GM19438 (cell line): ENCODE results near the gene CHN1.

Experiments used
- ATAC-seq: cut with Tn5 transposase; IDR thresholded peaks from one replicate; pipeline ENCODE4 v1.9.1; 2021; ENCODE audit warnings: low read depth; ENCODE audit not compliant: unreplicated experiment

CHN1 gene

DNA sequence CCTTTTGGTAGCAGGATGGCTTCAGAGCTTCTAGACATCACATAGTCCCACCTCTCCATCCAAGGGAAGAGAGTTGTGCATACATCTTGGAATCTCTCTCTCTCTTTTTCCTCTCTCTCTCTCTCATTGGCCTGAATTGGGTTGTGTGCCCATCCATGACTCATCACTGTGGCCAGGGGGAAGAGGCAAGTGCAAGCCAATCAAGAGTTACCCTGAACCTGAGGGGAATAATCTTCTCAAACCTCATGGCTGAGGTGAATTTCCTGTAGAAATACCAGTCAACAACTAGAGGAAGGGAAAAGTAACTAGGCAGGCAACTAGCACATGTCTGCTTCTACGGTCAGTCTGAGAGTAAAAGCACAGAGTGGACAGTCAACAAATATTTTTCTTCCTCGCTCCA lies 7.3 kb upstream of the CHN1 start:
- ATAC-seq: no peak

DNA sequence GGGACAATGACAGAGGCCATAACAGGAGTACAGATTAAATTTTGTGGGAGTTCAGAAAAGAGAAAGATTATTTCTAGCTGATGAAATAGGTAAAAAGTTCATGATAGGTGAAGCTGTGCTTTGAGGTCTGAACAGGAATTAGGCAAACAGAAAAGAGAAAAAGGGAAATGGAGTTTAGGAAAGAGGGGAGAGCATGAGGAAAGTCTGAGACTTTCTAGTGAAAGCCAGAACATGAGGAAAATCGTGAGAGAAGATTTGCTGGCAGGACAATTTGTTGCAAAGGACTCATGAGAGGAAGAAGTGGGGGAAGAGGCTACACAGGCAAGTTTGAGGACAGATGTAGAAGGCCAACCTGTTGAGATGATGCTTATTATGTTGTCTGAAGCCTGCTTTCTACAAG lies 6.3 kb upstream of the CHN1 start:
- no peak for ATAC-seq

DNA sequence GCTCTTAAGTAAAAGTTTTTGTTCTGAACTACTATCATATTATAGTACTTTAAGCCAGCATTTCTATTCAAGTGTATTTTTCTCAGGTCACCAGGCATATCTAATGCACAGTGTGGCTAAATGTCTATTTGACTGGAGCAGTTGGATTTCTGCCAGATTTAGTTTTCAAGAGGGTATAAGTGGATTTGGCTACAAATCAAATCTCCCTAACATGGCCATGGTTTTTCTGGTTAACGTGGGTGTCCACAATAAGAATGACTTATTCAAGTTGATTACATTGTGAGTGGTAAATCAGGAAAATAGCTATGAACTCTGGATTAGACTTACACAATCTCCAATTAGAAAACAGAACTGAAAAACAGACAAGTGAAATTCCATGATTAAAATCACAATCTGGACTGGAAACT lies 5.7 kb upstream of the CHN1 start:
- no peak for ATAC-seq

DNA sequence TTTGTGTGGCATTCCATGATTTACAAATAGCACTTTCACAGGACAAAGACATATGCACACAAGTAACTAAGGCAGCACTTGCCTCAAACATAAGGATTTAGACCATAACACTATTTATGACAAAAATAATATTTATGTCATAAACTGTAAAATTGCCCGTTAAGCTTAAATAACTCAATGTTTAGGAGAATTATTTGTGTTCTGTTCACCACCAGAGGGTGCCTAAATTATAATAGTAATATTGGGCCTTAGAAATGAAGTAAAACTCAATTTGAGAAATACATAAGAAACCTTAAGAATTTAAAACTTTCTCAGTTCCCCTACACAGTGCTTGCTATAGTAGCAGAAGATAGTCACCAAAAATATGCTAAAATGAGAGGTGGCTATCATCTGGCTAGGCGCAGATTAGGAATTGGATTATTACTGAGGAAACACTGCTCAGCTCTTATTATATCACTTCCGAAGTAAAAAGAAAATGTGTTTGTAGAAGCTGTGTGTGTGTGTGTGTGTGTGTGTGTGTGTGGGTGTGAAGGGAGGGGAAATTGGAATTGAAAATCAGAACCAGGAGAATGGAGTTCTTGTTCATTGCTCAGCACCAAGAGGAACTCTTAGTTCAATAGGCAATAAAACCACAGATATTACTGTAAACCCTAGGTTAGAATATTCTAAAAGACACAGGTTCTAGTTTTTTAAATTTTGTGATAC lies 4.9 kb upstream of the CHN1 start:
- no peak for ATAC-seq

GRCh38 chr2:175008801-175009495 lies 3.8 kb upstream of the CHN1 start:
- no peak for ATAC-seq

DNA sequence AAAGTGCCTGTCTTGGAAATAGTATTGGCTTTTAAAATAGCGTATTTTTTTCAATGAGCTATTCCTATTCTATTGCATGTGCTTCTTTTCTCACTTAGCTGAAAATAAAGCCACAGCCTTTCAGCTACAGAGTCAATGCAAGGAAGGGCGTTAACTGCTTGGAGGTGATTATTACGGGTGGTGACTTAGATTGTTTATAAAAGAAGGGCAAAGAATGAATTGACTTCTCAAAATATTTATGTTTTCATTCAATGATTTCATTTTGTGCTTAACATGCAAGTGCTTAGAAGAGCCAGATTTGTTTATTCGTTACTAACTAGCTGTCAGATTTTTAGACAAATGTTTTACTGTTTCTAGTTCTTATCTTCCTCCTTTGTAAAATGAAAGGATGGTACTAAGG lies 2.8 kb upstream of the CHN1 start:
- no peak for ATAC-seq

DNA sequence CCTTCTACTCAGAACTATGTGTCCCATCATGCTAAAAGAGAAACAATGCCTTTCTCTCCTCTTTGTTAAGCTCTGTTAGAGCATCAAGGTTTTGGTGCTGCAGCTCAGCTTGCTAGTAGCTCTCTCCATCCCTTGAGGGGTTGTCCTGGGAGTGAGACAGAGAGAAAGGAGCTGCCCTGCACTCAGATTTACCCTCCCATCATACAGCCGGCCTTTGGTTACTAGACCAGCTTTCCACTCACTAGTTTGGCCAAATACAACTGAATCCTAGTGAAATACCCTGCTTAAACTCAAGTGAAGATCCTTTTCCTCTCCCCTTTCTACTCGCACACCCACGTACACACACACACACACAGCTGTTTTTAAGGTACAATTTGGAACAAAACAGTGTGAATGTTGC lies 2.3 kb upstream of the CHN1 start:
- no peak for ATAC-seq

DNA sequence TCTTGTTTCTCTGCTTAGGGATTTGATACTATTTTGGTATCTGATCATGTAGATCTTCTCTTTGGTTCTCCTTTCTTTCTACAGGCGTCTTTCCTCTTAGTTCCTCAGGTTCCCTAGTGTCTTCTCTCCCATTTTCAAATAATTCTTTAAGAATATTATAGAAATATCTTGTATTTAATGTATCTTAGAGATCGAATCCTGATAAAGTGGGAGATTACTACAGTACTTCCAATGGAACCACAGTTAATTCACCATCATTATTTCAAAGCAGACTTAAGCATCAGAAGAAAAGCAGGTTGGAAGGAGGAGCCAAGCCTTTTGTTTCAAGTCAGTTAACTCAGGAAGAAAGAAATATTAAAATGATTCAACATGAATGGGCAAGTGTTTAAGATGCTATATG lies 1.1 kb upstream of the CHN1 start:
- ATAC-seq: no peak

DNA sequence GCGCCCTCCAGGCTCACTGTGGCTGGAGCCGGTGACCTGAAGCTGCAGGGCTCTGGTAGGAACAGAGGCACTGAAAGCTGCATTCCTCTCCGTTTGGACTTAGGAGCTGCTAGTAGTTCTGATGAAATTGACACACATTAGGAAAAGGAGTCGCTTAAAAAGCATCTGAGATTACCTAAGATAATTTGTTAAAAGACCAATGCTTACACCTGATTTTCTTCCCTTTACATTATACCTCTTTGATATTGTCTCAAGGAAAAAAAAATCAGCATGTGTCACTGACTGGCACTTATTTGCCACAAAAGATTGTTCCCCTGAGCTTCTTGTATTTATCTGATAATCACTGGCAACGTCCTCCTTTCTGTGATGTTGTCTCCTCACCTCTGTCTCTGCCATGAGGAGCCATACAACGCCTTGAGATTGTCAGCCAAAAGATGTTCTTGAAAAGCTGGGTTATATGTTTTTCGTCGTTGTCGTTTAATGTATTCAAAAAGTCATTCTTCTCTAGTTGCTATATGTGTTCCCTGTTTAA lies 618 bp upstream of the CHN1 start:
- ATAC-seq: no peak

GRCh38 chr2:175004730-175004979 lies 526 bp downstream of the CHN1 start:
- peak; percentile 39 for ATAC-seq

DNA sequence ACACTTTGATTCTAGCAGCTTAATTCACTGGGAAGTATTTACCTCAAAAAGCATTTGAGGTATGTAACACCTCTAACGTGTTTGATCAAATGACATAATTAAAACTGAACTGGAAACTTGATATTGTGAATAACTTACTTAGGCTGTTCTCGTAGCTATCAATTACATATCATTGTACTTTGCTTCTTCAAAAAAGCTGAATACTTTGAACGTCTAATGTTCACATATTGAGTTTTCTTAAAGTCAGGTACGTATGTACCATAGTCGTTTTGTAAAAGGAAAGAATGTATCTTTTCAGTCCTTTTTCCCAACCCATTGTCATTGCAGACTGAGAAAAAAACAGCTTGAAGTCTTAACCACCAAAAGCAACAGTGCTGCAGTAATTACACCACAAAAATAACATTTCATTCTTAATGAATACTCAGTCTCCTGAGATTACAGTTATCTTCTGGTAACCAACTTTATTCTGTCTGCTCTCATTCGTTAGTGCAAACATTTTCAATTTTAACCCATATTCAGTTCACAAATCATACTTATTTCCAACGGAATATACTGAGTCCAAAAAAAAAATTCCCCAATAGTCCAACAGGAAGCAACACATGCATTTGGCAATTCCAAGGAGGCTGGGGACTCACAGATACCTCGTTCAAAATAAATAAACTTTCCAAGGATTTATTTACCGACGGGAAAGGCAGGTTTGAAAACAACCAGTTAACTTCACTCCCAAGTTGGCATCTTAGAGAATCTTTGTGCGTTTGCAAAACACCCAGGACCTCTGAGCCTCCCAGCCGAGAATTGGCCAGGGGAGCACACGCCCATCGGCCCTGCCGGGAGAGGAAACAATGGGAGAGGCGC lies 1.1 kb downstream of the CHN1 start:
- ATAC-seq: peak; percentile 10

- no peak for ATAC-seq
These were observed 2.5 kb downstream of the CHN1 start for GRCh38 chr2:175002547-175003274.

DNA sequence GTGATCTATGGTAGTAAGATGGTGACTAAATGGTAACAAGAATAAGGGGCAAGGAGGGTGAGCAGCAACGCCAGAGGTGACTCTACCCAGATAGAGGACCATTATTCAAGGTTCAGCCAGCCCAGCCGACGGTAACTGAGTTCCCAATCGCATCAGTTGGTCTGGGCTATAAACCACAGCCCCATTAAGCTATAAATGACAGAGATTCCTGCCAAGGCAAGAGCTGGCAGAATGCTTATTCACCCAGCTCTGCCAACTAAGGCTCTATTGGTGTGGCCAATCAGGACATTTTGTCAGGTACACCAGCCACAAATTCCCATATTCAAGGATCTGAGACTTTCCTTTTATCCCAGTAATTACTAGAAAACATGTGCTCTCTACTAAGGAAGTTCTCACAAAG lies 3.6 kb downstream of the CHN1 start:
- ATAC-seq: no peak

DNA sequence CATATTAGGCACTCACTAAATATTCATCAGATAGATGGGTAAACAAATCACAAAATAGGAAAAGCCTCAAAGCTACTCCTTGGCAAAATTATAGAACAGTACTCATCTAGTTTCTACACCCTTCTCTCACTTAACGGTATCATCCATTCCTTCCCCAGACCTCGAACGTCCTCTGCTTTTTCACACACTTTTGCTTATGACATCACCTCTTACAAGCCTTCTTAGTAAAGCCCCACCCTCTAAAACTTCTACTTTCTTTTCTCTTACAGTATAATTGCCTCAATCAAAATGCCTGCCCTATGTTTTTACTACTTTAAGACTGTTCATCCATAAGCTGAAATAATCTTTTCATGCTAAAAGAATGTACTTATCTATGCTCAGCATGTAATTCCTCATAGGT lies 8.1 kb downstream of the CHN1 start:
- no peak for ATAC-seq

DNA sequence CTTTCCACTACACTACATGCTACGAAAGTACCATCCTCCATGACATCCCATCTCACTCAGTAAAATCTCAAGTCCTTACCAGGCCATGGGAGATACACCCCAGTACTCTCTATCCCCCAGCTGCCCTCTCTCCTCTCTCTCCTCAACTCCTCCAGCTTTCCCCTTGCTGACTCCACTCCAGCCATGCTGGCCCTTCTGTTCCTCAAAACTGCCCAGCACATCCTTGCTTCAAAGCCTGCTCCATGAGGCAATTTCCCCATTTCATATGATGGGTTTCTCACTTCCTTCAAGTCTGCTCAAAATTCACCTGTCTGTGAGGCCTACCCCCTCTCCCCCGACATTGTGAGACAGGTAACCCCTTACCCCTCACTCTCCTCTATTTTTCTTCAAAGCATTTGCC lies 8.6 kb downstream of the CHN1 start:
- ATAC-seq: no peak

DNA sequence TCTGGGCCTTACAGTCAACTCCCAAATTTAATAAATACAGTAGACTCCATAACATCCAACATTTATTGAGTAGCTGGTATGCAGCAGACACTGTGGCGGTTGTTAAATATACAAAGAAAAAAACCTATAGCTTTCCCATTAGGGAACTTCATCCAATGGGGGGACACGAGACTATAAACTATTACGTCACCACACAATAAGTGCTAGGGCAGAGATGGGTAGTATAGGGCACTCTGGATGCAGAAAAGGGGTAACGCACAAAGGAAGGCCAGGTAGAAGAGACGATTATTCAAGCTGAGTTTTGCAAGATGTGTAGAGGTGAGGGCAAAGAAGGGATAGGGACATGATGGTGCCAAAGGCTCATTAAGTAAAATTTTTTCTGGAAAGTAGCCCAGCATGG lies 10.8 kb downstream of the CHN1 start:
- no peak for ATAC-seq

DNA sequence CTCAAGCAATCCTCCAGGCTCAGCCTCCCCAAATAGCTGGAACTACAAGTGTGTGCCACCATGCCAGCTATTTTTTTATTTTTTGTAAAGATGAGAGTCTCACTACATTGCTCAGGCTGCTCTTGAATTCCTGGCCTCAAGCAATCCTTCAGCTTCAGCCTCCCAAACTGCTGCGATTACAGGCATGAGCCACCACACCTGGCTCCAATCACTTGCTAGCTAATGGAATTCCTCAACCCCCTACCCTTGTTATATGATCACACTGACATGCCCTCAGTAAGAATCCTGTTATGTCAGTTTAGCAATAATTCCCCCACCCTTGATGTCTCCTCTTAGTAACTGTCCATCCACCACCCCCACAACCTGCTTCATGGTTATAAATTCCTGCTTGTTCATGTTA lies 12.3 kb downstream of the CHN1 start:
- ATAC-seq: no peak

- ATAC-seq: no peak
These were observed 19.6 kb downstream of the CHN1 start for GRCh38 chr2:174985614-174986013.

- no peak for ATAC-seq
These were observed 20.6 kb downstream of the CHN1 start for GRCh38 chr2:174984561-174984960.

GRCh38 chr2:174981331-174981730 lies 23.9 kb downstream of the CHN1 start:
- ATAC-seq: no peak

DNA sequence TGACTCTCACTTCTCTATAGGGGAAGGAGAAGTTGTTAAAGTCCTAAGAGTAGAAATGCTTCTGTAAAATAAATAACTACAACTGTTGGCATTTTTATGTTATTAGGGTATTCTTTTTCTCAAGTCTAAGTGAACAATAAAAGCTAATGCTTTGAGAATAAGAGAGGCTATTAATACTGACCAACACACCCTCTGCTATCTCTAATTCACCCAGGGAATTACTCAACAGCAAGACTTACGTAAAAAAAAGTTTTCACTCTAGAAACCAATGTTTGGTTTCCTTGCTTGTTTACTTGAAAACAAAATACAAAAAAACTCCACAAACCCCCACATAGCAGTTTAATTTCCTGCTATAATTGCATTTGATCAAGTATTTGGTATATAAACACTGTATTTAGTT lies 25.2 kb downstream of the CHN1 start:
- no peak for ATAC-seq
